ENCODE data around the gene PTGDS. TPM values are rescaled to one million over a fixed set of nuclear protein-coding genes. Genes with fewer than 3 reads are reported as not detected.

PTGDS gene
- total RNA-seq, 4 donors from 2014 or later, result 1.2 to 21.5 (median 7.8) TPM

- DNase-seq, result no peak
- peaks cover 0 to 15% (median 0%) of the 10 kb centered on the region in 4 donors for H3K4me1 ChIP-seq
- TF ChIP-seq POLR2A (IDR thresholded peaks at IDR 0.05) (no peak), CTCF (IDR thresholded peaks at IDR 0.05) (no peak)
- H3K4me3 ChIP-seq, result no peak overlapping the region
- H3K27me3 ChIP-seq, result no peaks in the 10 kb centered on the region
- peaks cover 0 to 34% (median 0%) of the 10 kb centered on the region in 3 donors for H3K36me3 ChIP-seq
- no peaks in the 10 kb centered on the region for H3K9me3 ChIP-seq
- no peak overlapping the region for H3K27ac ChIP-seq
Observed at GRCh38 chr9:137007816-137008270, 30.5 kb downstream of the PTGDS start.

- no peak for DNase-seq
- no peaks in the 10 kb centered on the region for H3K9me3 ChIP-seq
- H3K4me1 ChIP-seq, result peaks cover 0 to 15% (median 0%) of the 10 kb centered on the region in 4 donors
- H3K4me3 ChIP-seq, result no peak overlapping the region
- no peak for TF ChIP-seq CTCF (IDR thresholded peaks at IDR 0.05)
- no peak for TF ChIP-seq POLR2A (IDR thresholded peaks at IDR 0.05)
- no peak overlapping the region for H3K27ac ChIP-seq
- H3K36me3 ChIP-seq, result peaks cover 0 to 34% (median 0%) of the 10 kb centered on the region in 3 donors
- no peaks in the 10 kb centered on the region for H3K27me3 ChIP-seq
Observed at GRCh38 chr9:137008312-137008711, 31.0 kb downstream of the PTGDS start.

GRCh38 chr9:137009217-137009616, 31.9 kb downstream of the PTGDS start:
- no peak overlapping the region for H3K27ac ChIP-seq
- no peak for DNase-seq
- no peaks in the 10 kb centered on the region for H3K27me3 ChIP-seq
- peaks cover 0 to 15% (median 0%) of the 10 kb centered on the region in 4 donors for H3K4me1 ChIP-seq
- TF ChIP-seq CTCF (IDR thresholded peaks at IDR 0.05) (no peak), POLR2A (IDR thresholded peaks at IDR 0.05) (no peak)
- H3K4me3 ChIP-seq, result no peak overlapping the region
- H3K9me3 ChIP-seq, result no peaks in the 10 kb centered on the region
- peaks cover 0 to 34% (median 0%) of the 10 kb centered on the region in 3 donors for H3K36me3 ChIP-seq

GRCh38 chr9:137009938-137010732, 32.8 kb downstream of the PTGDS start:
- TF ChIP-seq CTCF (IDR thresholded peaks at IDR 0.05) (no peak), POLR2A (IDR thresholded peaks at IDR 0.05) (no peak)
- Histone ChIP-seq H3K4me3 (no peak overlapping the region), H3K27me3 (no peaks in the 10 kb centered on the region), H3K4me1 (peaks cover 0 to 15% (median 0%) of the 10 kb centered on the region in 4 donors), H3K9me3 (no peaks in the 10 kb centered on the region), H3K27ac (no peak overlapping the region), H3K36me3 (peaks cover 0 to 39% (median 0%) of the 10 kb centered on the region in 3 donors)
- no peak for DNase-seq

- Histone ChIP-seq H3K4me3 (no peak overlapping the region), H3K27ac (no peak overlapping the region), H3K27me3 (no peaks in the 10 kb centered on the region), H3K4me1 (peaks cover 0 to 15% (median 0%) of the 10 kb centered on the region in 4 donors), H3K36me3 (peaks cover 0 to 50% (median 0%) of the 10 kb centered on the region in 3 donors), H3K9me3 (no peaks in the 10 kb centered on the region)
- TF ChIP-seq POLR2A (IDR thresholded peaks at IDR 0.05) (no peak), CTCF (IDR thresholded peaks at IDR 0.05) (no peak)
- no peak for DNase-seq
Observed at GRCh38 chr9:137011156-137011555, 33.9 kb downstream of the PTGDS start.
